Lower lobe of right lung (tissue), 2 donors: ENCODE data around the gene HS6ST3. TPM values are rescaled to one million over a fixed set of nuclear protein-coding genes. Genes with fewer than 3 reads are reported as not detected.

Experiments
- ATAC-seq, 2 donors: fragments of 200-7000 bp; cut with Tn5 transposase; one replicate each; pipeline ENCODE4 v1.9.1; 2020 to 2022; ENCODE audit warnings: mild to moderate bottlenecking in 2 of 2, moderate library complexity in 2 of 2
- DNase-seq: peaks from one replicate; pipeline ENCODE4 v3.0.0-alpha.2; 2020
- H3K27ac ChIP-seq: fragments of 200-600 bp; one replicate; pipeline ENCODE4 v1.8.0; 2022
- H3K27me3 ChIP-seq: fragments of 200-600 bp; one replicate; pipeline ENCODE4 v1.8.0; 2022; ENCODE audit warnings: low read depth
- H3K36me3 ChIP-seq: fragments of 200-600 bp; one replicate; pipeline ENCODE4 v1.8.0; 2022; ENCODE audit warnings: mild to moderate bottlenecking
- H3K4me1 ChIP-seq: fragments of 200-600 bp; one replicate; pipeline ENCODE4 v1.8.0; 2022
- H3K4me3 ChIP-seq: fragments of 200-600 bp; one replicate; pipeline ENCODE4 v1.8.0; 2022; ENCODE audit warnings: mild to moderate bottlenecking
- H3K9me3 ChIP-seq: fragments of 200-600 bp; one replicate; pipeline ENCODE4 v1.8.0; 2022
- intact Hi-C: fragments of 100-400 bp; cut with DNase I; formaldehyde crosslinking; loops from one replicate; pipeline ENCODE4 v1.11.0; 2022
- total RNA-seq: library from RNA; stranded (reverse); fragmentation: NEBNext Ultra II Directional; extraction: Animal tissue kit (Norgen Biotek cat#: 25700); gene quantifications from one replicate; pipeline ENCODE4 v1.2.1, GENCODE V29; 2021
- TF ChIP-seq, protein P1 (sequence below): fragments of 200-600 bp; IDR thresholded peaks from one replicate; pipeline ENCODE4 v1.8.0; 2022; ENCODE audit warnings: antibody characterized with exemption, mild to moderate bottlenecking
- donor health status: DM: no; HTN: yes; CAD: no; lungs with severe emphysema.

HS6ST3 gene
- total RNA-seq, 1 donor from 2014 or later: 0.06 TPM

DNA sequence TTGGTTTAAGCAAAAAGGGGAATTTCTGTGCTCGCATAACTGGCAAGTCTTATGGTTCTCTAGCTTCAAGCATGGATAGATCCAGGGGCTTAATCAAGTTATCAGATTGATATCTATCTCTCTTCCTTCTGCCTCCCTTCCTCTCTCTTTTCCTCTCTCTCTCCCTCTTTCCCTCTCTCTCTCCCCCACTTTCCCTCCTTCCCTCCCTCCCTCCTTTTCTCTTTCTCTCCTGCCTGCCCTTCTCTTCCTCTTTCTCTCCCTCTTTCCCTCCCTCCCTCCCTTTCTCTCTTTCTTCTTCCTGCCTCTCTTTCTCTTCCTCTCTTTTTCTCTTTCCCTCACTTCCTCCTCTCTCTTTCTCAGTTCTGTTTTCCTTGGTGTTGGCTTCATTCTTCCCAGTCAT, 195.8 kb downstream of the HS6ST3 start:
- intact Hi-C loops: no loop called here
- TF ChIP-seq, protein P1, sequence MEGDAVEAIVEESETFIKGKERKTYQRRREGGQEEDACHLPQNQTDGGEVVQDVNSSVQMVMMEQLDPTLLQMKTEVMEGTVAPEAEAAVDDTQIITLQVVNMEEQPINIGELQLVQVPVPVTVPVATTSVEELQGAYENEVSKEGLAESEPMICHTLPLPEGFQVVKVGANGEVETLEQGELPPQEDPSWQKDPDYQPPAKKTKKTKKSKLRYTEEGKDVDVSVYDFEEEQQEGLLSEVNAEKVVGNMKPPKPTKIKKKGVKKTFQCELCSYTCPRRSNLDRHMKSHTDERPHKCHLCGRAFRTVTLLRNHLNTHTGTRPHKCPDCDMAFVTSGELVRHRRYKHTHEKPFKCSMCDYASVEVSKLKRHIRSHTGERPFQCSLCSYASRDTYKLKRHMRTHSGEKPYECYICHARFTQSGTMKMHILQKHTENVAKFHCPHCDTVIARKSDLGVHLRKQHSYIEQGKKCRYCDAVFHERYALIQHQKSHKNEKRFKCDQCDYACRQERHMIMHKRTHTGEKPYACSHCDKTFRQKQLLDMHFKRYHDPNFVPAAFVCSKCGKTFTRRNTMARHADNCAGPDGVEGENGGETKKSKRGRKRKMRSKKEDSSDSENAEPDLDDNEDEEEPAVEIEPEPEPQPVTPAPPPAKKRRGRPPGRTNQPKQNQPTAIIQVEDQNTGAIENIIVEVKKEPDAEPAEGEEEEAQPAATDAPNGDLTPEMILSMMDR: no peak
- H3K4me3 ChIP-seq: no peak overlapping the region
- no peaks in the 10 kb centered on the region for H3K27me3 ChIP-seq
- H3K27ac ChIP-seq: no peak overlapping the region
- no peak for DNase-seq
- H3K36me3 ChIP-seq: no peaks in the 10 kb centered on the region
- H3K4me1 ChIP-seq: no peaks in the 10 kb centered on the region
- no peak for ATAC-seq
- H3K9me3 ChIP-seq: no peaks in the 10 kb centered on the region

DNA sequence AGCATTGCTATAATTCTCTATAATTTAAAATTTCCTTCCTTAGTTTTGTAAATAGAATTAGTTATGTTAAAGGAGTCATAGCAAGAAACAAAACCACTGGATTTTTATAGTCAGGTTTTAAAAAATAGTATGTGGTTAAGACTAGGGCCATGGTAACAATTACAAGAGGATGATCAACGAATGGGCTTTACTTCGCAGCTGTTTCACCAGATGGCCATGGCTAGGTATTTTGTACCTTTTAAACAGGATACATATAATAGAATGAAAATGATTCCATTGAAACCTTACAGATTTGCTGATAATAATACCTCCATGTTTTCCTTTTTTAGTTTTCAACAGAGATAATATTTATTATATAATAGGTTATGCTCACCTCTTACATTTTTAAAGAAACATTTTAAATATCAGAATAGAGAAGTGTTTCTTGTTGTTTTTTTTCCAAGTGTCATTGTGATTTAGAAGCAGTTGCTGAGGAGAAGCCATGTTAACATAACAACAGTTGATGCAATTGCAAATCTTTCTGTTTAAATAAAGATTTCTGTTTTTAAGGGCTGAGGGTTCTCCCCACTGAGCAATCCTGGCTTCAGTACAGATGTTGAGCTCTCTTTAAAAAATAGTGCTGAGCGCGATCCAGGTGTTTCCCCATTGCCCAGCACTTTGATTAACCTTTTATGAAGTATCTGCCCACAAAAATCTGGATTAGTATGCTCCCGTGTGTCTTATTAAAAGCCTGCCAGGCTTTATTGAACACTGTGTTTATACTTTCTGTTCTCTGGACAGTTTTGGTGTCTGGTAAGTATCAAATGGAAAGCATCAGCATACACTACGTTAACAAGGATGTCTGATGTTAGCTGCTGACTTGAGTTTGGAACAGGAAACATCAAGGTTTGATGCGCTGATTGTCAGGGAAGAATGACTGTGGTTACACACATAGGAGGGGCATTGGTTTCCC, 205.3 kb downstream of the HS6ST3 start:
- TF ChIP-seq, protein P1: no peak
- Histone ChIP-seq H3K9me3 (no peaks in the 10 kb centered on the region), H3K27me3 (no peaks in the 10 kb centered on the region), H3K4me3 (no peak overlapping the region), H3K27ac (no peak overlapping the region), H3K4me1 (no peaks in the 10 kb centered on the region), H3K36me3 (no peaks in the 10 kb centered on the region)
- intact Hi-C loops: no loop called here
- no peak for DNase-seq
- ATAC-seq: no peak

DNA sequence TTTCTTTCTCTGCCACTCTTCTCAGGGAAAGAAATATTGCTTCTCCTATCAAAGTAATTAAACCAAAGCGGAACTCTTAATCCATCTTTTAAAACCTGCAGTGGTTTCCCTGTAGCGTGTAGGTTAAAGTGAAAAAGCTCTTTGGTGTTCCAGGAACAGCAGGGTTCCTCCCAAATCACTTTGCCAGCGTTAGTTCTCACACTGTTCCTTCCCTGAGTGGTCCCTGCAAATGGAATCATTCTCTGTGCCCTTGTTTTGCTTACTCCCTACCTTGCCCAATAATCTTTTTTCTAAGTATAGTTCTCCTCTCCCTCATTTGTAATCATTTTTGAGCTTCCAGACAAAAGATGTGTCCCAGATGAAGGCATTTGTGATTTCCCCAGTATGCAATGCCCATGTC, 207.5 kb downstream of the HS6ST3 start:
- Histone ChIP-seq H3K27ac (no peak overlapping the region), H3K4me1 (no peaks in the 10 kb centered on the region), H3K27me3 (no peaks in the 10 kb centered on the region), H3K9me3 (no peaks in the 10 kb centered on the region), H3K4me3 (no peak overlapping the region), H3K36me3 (no peaks in the 10 kb centered on the region)
- intact Hi-C loops: no loop called here
- DNase-seq (no peak), ATAC-seq (no peak)
- TF ChIP-seq, protein P1: no peak

DNA sequence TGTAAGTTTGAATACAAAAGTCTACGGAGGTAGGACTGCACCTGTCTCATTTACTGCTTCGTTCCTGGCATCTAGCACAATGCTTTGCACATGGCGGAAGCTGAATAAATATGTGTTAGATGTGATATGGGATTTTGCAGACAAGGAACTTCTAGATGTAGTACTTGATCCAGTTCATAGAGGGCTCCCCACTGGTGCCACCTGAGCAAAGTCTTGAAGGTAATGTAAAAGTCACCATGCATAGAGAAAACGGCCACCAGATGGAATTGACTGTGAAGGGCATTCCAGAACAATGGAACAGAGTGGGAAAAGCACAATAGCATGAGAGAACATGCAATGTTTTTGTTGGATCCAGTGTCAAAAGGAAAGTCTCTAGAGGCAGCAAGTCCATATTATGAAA, 209.3 kb downstream of the HS6ST3 start:
- no peak for ATAC-seq
- no peak for DNase-seq

DNA sequence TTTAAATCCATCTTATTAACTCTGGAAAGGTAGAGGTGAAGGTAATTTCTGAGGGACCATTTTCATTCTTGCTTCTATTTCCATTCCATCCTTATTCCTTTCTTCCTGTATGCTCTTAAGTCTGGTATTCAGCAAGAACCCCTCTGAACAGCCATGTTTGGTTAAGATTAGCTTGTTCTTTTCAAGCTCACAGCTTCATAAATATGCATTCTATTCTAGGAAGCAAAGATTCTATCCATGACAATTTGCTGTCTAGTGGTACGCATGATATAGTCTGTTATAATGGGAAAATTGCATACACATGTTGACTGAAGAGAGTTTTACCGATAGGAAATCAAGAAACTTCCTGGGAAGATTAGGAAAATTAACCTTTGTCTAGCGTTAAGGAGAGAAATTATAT, 218.7 kb downstream of the HS6ST3 start:
- no peaks in the 10 kb centered on the region for H3K9me3 ChIP-seq
- TF ChIP-seq, protein P1: no peak
- DNase-seq (no peak), ATAC-seq (no peak)
- no peaks in the 10 kb centered on the region for H3K27me3 ChIP-seq
- H3K4me3 ChIP-seq: no peak overlapping the region
- no peaks in the 10 kb centered on the region for H3K36me3 ChIP-seq
- intact Hi-C loops: no loop called here
- H3K4me1 ChIP-seq: no peaks in the 10 kb centered on the region
- H3K27ac ChIP-seq: no peak overlapping the region

More for the DNA sequence above, 209.3 kb downstream of the HS6ST3 start:
- H3K27ac ChIP-seq: no peak overlapping the region
- no peaks in the 10 kb centered on the region for H3K27me3 ChIP-seq
- no peaks in the 10 kb centered on the region for H3K36me3 ChIP-seq
- no peaks in the 10 kb centered on the region for H3K4me1 ChIP-seq
- TF ChIP-seq, protein P1: no peak
- intact Hi-C loops: no loop called here
- no peaks in the 10 kb centered on the region for H3K9me3 ChIP-seq
- no peak overlapping the region for H3K4me3 ChIP-seq
